Measurements from ENCODE around the gene NR5A2.

DNA sequence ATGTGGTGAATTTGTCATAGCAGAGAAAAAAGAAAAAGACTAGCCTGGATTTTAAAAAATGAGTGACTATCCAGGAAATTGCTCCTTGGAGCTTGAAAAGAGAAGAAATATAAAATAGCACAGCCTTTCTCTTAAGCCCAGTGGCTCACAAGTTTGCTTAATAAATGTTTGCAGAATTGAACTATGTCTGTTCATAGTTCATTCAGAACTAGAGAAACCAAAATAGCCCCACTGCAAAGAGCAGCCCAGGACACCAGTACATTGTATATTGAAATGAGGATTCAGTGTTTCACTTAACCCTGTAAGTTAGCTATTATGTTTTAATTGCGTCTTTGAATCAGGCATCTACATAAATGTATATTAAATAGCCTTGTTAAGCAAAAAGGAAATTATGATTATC lies 88.8 kb downstream of the NR5A2 start:
- TF ChIP-seq, protein P1, sequence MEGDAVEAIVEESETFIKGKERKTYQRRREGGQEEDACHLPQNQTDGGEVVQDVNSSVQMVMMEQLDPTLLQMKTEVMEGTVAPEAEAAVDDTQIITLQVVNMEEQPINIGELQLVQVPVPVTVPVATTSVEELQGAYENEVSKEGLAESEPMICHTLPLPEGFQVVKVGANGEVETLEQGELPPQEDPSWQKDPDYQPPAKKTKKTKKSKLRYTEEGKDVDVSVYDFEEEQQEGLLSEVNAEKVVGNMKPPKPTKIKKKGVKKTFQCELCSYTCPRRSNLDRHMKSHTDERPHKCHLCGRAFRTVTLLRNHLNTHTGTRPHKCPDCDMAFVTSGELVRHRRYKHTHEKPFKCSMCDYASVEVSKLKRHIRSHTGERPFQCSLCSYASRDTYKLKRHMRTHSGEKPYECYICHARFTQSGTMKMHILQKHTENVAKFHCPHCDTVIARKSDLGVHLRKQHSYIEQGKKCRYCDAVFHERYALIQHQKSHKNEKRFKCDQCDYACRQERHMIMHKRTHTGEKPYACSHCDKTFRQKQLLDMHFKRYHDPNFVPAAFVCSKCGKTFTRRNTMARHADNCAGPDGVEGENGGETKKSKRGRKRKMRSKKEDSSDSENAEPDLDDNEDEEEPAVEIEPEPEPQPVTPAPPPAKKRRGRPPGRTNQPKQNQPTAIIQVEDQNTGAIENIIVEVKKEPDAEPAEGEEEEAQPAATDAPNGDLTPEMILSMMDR (optimal IDR thresholded peaks at IDR 0.05 in 1 of 3, IDR thresholded peaks at IDR 0.05 in 1 of 3, conservative IDR thresholded peaks at IDR 0.05 in 1 of 3; ENCODE audit: extremely low read depth in 1 of 3, insufficient read depth in 2 of 3, low read length in 3 of 3) = no peak
- no peak for TF ChIP-seq EZH2 (IDR thresholded peaks at IDR 0.05; ENCODE audit: low read length)

All from keratinocyte (primary cell).